PC-3 (cell line): ENCODE results near the gene WNT10A. TPM values are rescaled to one million over a fixed set of nuclear protein-coding genes. Genes with fewer than 3 reads are reported as not detected.

ENCODE experiments used
- ATAC-seq: fragments of 200-7000 bp; cut with Tn5 transposase; 2 replicates; pipeline ENCODE4 v1.9.1; 2020; ENCODE audit warnings: mild to moderate bottlenecking, moderate library complexity
- BruUV-seq: library from RNA; stranded (reverse); fragments of 400-500 nt; replicated peaks from 2 replicates; lab custom pipeline; 2021; lab: Mats Ljungman, UMichigan
- CTCF ChIA-PET: fragments of 300-600 bp; sonication (Branson Sonifier 250); formaldehyde crosslinking; loops from one replicate; lab custom pipeline; 2022; ENCODE audit warnings: antibody characterized with exemption; lab: Charles Lee
- POLR2A ChIA-PET: fragments of 300-600 bp; sonication (Branson Sonifier 250); formaldehyde crosslinking; loops from one replicate; lab custom pipeline; 2022; ENCODE audit warnings: antibody characterized with exemption; ENCODE audit not compliant: unreplicated experiment; lab: Charles Lee
- DNase-seq: peaks from one replicate; pipeline ENCODE4 v3.0.0-alpha.2; 2015
- H2AFZ ChIP-seq: fragments of 300-600 bp; sonication (generic); 2 replicates; pipeline ENCODE4 v1.6.0; 2016; ENCODE audit warnings: antibody characterized with exemption, low read length
- H3F3A ChIP-seq: fragments of 300-600 bp; sonication (generic); one replicate; pipeline ENCODE4 v1.6.0; 2017; ENCODE audit warnings: antibody characterized with exemption, low read length, control low read depth, mild to moderate bottlenecking; ENCODE audit not compliant: unreplicated experiment
- H3K27ac ChIP-seq: fragments of 300-600 bp; sonication (generic); 2 replicates; pipeline ENCODE4 v1.5.1; 2016; ENCODE audit warnings: mild to moderate bottlenecking, low read length
- H3K27me3 ChIP-seq: fragments of 300-600 bp; sonication (generic); 2 replicates; pipeline ENCODE4 v1.6.1; 2016; ENCODE audit warnings: low read length, mixed read lengths
- H3K36me3 ChIP-seq: fragments of 300-600 bp; sonication (generic); 2 replicates; pipeline ENCODE4 v1.6.1; 2016; ENCODE audit warnings: low read depth, mixed run types, low read length, mixed read lengths
- H3K4me1 ChIP-seq: fragments of 300-600 bp; sonication (generic); 2 replicates; pipeline ENCODE4 v1.5.1; 2016; ENCODE audit warnings: low read length; ENCODE audit not compliant: insufficient read depth
- H3K4me2 ChIP-seq: fragments of 300-600 bp; sonication (generic); 2 replicates; pipeline ENCODE4 v1.6.0; 2016; ENCODE audit warnings: low read length
- H3K4me3 ChIP-seq: fragments of 300-600 bp; sonication (generic); 2 replicates; pipeline ENCODE4 v1.5.1; 2016; ENCODE audit warnings: mild to moderate bottlenecking, low read length, mixed read lengths
- H3K79me2 ChIP-seq: fragments of 300-600 bp; sonication (generic); 2 replicates; pipeline ENCODE4 v1.6.1; 2017; ENCODE audit warnings: low read length, mixed read lengths
- H3K9ac ChIP-seq: fragments of 300-600 bp; sonication (generic); 2 replicates; pipeline ENCODE4 v1.6.0; 2016; ENCODE audit warnings: mild to moderate bottlenecking, low read length
- H3K9me2 ChIP-seq: fragments of 300-600 bp; sonication (generic); replicated peaks from 2 replicates; pipeline ENCODE4 v1.6.1; 2016; ENCODE audit warnings: mixed run types, low read length, mixed read lengths
- H3K9me3 ChIP-seq: fragments of 300-600 bp; sonication (generic); 2 replicates; pipeline ENCODE4 v1.6.1; 2016; ENCODE audit warnings: low read length, mixed read lengths
- H4K20me1 ChIP-seq: fragments of 300-600 bp; sonication (generic); 2 replicates; pipeline ENCODE4 v1.6.1; 2016; ENCODE audit warnings: low read length, mixed read lengths
- EZH2 ChIP-seq: fragments of 300-600 bp; sonication (generic); IDR thresholded peaks from one replicate; pipeline ENCODE4 v1.6.1; 2017; ENCODE audit warnings: antibody characterized with exemption, mild to moderate bottlenecking, low read length; ENCODE audit not compliant: unreplicated experiment
- EZH2phosphoT487 ChIP-seq: fragments of 300-600 bp; sonication (generic); IDR thresholded peaks from 2 replicates; pipeline ENCODE4 v1.6.1; 2018; ENCODE audit warnings: mild to moderate bottlenecking, antibody characterized with exemption, low read length, borderline replicate concordance
- intact Hi-C: fragments of 100-400 bp; cut with micrococcal nuclease; formaldehyde crosslinking; loops from 2 replicates; pipeline ENCODE4 v1.9.0; 2023
- total RNA-seq: library from RNA; depleted of rRNA; stranded (reverse); fragments of >200 nt; gene quantifications from 2 replicates; pipeline ENCODE4 v1.2.3, GENCODE V29; 2014
- TF ChIP-seq, protein P1 (sequence below): fragments of 300-600 bp; sonication (generic); conservative IDR thresholded peaks from 2 replicates; pipeline ENCODE4 v1.5.1; 2017; ENCODE audit warnings: antibody characterized with exemption, low read depth, mild to moderate bottlenecking, low read length

Gene WNT10A
- total RNA-seq, 1 experiment from 2014 or later, result 0.40 TPM

DNA sequence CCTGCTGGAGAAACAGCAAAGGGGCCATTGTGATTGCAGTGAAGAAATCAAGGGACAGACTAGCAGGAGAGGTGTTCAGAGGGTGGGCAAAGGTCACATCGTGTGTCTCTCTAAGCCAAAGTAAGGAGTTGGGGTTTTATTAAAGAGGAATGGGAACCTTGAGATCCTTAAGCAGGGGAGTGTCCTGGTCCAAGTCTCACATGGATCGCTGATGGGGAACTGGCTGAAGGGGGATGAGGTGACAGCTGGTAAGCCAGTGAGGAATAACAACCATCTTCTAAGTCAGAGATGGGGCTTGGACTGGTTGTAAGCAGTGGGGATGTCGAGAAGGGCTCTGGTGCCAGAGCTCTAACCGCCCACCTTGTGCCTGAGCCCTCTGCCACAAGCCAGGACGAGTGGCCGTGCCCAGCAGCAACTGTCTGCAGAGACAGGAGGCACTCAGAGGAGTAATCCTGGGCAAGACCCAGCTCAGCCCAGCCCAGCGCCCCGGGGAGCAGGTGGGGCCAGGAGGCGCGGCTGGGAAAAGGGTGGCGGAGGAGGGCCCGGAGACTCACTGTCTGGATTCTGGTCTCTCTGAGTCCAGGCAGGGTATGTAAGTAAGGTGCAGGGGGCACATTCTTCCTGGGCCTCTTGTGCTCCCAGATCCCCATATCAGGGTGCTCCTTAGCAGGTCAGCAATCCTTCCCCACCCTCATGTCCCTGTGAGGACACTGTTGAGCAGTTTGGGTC is 13.7 kb downstream of the WNT10A start:
- ATAC-seq (peak; percentile 39), DNase-seq (peak; percentile 77)
- Histone ChIP-seq H4K20me1 (no peaks in the 10 kb centered on the region), H3K4me1 (peaks cover 57% of the 10 kb centered on the region), H3K9me3 (no peaks in the 10 kb centered on the region), H3K4me2 (peak overlapping the region; percentile 95), H3F3A (peaks cover 5% of the 10 kb centered on the region), H3K4me3 (peak overlapping the region; percentile 69; the same call in 1 of the 2 replicates), H3K36me3 (no peaks in the 10 kb centered on the region), H3K79me2 (peaks cover 11% of the 10 kb centered on the region; the same call in 1 of the 2 replicates), H3K27ac (peak overlapping the region; percentile 85), H2AFZ (no peak overlapping the region), H3K27me3 (no peaks in the 10 kb centered on the region), H3K9ac (peak overlapping the region; percentile 34; the same call in 1 of the 2 replicates), H3K9me2 (no peaks in the 10 kb centered on the region)
- intact Hi-C loops, result no loop called here
- ChIA-PET POLR2A (no interaction called here), CTCF (interaction anchor here (2.4 kb wide), 1 partner anchor 18 kb away, joined by 12 read pairs; no protein-coding TSS in a partner anchor)
- BruUV-seq, result TSS peak; percentile 61
- no peak for TF ChIP-seq EZH2phosphoT487
- TF ChIP-seq, protein P1, sequence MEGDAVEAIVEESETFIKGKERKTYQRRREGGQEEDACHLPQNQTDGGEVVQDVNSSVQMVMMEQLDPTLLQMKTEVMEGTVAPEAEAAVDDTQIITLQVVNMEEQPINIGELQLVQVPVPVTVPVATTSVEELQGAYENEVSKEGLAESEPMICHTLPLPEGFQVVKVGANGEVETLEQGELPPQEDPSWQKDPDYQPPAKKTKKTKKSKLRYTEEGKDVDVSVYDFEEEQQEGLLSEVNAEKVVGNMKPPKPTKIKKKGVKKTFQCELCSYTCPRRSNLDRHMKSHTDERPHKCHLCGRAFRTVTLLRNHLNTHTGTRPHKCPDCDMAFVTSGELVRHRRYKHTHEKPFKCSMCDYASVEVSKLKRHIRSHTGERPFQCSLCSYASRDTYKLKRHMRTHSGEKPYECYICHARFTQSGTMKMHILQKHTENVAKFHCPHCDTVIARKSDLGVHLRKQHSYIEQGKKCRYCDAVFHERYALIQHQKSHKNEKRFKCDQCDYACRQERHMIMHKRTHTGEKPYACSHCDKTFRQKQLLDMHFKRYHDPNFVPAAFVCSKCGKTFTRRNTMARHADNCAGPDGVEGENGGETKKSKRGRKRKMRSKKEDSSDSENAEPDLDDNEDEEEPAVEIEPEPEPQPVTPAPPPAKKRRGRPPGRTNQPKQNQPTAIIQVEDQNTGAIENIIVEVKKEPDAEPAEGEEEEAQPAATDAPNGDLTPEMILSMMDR, result no peak
- no peak for TF ChIP-seq EZH2

DNA sequence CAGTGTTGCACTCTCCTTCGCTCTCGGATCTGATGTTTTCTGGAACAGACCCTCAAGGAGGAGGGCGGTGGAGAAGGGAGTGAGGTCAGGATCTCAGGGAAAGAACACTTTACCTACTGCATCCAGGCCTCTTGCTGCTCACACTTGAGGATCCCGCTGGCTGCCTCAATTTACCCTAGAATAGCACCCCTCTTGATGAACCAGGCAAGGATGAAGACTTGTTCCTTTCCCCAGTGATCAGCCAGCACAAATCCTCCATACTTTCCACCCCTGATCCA is 14.2 kb downstream of the WNT10A start:
- Histone ChIP-seq H3K27ac (peak overlapping the region; percentile 85), H3K9me2 (no peaks in the 10 kb centered on the region), H3K79me2 (peaks cover 11% of the 10 kb centered on the region; the same call in 1 of the 2 replicates), H3K4me2 (peak overlapping the region; percentile 95), H3K9me3 (no peaks in the 10 kb centered on the region), H2AFZ (no peak overlapping the region), H3K36me3 (no peaks in the 10 kb centered on the region), H3F3A (peaks cover 5% of the 10 kb centered on the region), H4K20me1 (no peaks in the 10 kb centered on the region), H3K4me1 (peaks cover 57% of the 10 kb centered on the region), H3K9ac (peak overlapping the region; percentile 34), H3K27me3 (no peaks in the 10 kb centered on the region), H3K4me3 (peak overlapping the region; percentile 69; the same call in 1 of the 2 replicates)
- POLR2A ChIA-PET, result no interaction called here
- CTCF ChIA-PET, result no interaction called here
- TF ChIP-seq EZH2 (no peak), EZH2phosphoT487 (no peak)
- TF ChIP-seq, protein P1, result no peak
- intact Hi-C loops, result no loop called here
- no peak for DNase-seq
- no peak for ATAC-seq
- TSS peak; percentile 72 for BruUV-seq

DNA sequence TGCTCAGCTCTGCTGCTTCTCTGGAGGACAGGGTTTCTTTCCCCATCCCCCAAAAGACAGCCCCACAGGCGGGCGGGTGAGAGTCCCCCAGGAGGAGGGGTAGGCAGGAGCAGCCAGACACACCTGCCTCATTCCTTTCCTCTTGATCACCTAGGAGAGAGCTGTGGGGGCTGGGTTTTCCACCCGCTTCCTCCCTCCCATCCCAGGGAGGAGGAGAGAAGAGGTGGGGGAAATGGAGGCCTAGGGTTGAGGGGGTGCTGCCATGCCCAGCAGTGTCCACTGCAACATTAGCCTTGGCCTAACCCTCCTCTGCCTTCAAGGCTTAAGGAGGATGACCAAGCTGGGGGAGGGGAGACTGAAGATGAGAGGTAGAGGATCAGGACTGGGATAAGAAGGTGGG is 14.7 kb downstream of the WNT10A start:
- ChIA-PET POLR2A (interaction anchor here (0.6 kb wide), 1 partner anchor 11 kb away, joined by 3 read pairs; no protein-coding TSS in a partner anchor), CTCF (interaction anchor here (0.7 kb wide), 1 partner anchor 14 kb away, joined by 6 read pairs; no protein-coding TSS in a partner anchor)
- peaks cover 57% of the 10 kb centered on the region for H3K4me1 ChIP-seq

More for the DNA sequence above, 14.7 kb downstream of the WNT10A start:
- Histone ChIP-seq H3F3A (peaks cover 5% of the 10 kb centered on the region), H3K9me2 (no peaks in the 10 kb centered on the region), H3K36me3 (no peaks in the 10 kb centered on the region), H3K4me3 (peak overlapping the region; percentile 69; the same call in 1 of the 2 replicates), H3K9ac (peak overlapping the region; percentile 37), H4K20me1 (no peaks in the 10 kb centered on the region), H3K9me3 (no peaks in the 10 kb centered on the region), H2AFZ (0 out of 2 replicates have a peak overlapping the region, but pooled peaks have one; percentile 13), H3K79me2 (peaks cover 11% of the 10 kb centered on the region; the same call in 1 of the 2 replicates), H3K27me3 (no peaks in the 10 kb centered on the region), H3K27ac (peak overlapping the region; percentile 85), H3K4me2 (peak overlapping the region; percentile 95)
- DNase-seq (peak; percentile 81), ATAC-seq (peak; percentile 27)
- intact Hi-C loops, result no loop called here
- no TSS peak for BruUV-seq
- TF ChIP-seq EZH2phosphoT487 (no peak), EZH2 (no peak)
- TF ChIP-seq, protein P1, result no peak
